GM12878 (cell line): ENCODE results near the gene DNAH3. TPM values are rescaled to one million over a fixed set of nuclear protein-coding genes. Genes with fewer than 3 reads are reported as not detected.

Experiments
- ATAC-seq: fragments of 200-7000 bp; cut with Tn5 transposase; 3 replicates; pipeline ENCODE4 v1.9.1; 2020; ENCODE audit warnings: mild to moderate bottlenecking, moderate library complexity
- BruUV-seq: library from RNA; stranded (reverse); fragments of 400-500 nt; replicated peaks from 2 replicates; lab custom pipeline; 2021; lab: Mats Ljungman, UMichigan
- CTCF ChIA-PET: fragments of 300-600 bp; sonication (Branson Sonifier 250); formaldehyde crosslinking; extraction: SDS; loops from one replicate; lab custom pipeline; 2021; ENCODE audit warnings: inconsistent platforms; lab: Yijun Ruan, JAX
- POLR2A ChIA-PET: fragments of 350-600 bp; formaldehyde crosslinking; extraction: SDS; loops from one replicate; lab custom pipeline; 2021; ENCODE audit warnings: inconsistent platforms; lab: Charles Lee
- RAD21 ChIA-PET: fragments of 300-600 bp; sonication (Branson Sonifier 250); formaldehyde crosslinking; loops from one replicate; lab custom pipeline; 2023; ENCODE audit warnings: antibody characterized with exemption; ENCODE audit not compliant: unreplicated experiment; lab: Charles Lee
- SMC1A ChIA-PET: fragments of 300-600 bp; sonication (Branson Sonifier 250); formaldehyde crosslinking; loops from one replicate; lab custom pipeline; 2023; ENCODE audit not compliant: unreplicated experiment, uncharacterized antibody; lab: Charles Lee
- DNase-seq: peaks from one replicate; pipeline ENCODE4 v3.0.0-alpha.2; 2011; ENCODE audit warnings: low read depth, low spot score
- FAIRE-seq: peaks from 3 replicates; lab custom pipeline; 2011; peaks lifted over from hg19 to GRCh38; lab: Jason Lieb, UNC
- H2AFZ ChIP-seq: 2 replicates; pipeline ENCODE4 v1.6.0; 2011; ENCODE audit warnings: low read depth, low read length, control low read depth; ENCODE audit not compliant: control insufficient read depth
- H3K27ac ChIP-seq: 2 replicates; pipeline ENCODE4 v1.5.1; 2011; ENCODE audit warnings: control low read depth; ENCODE audit not compliant: control insufficient read depth, insufficient read depth
- H3K27me3 ChIP-seq, 2 experiments: replicated peaks in 1 of 2; 2 replicates each; pipeline versions ENCODE4 v1.6.0 to v1.6.1; 2011; ENCODE audit warnings: low read length in 1 of 2; ENCODE audit not compliant: control insufficient read depth in 2 of 2, insufficient read depth in 2 of 2
- H3K36me3 ChIP-seq, 2 experiments: 2 replicates each; pipeline ENCODE4 v1.5.1; 2011; ENCODE audit warnings: low read length in 1 of 2; ENCODE audit not compliant: control insufficient read depth in 2 of 2, insufficient read depth in 2 of 2
- H3K4me1 ChIP-seq: 2 replicates; pipeline ENCODE4 v1.6.1; 2011; ENCODE audit warnings: mild to moderate bottlenecking, low read length, moderate library complexity, mixed read lengths; ENCODE audit not compliant: control insufficient read depth, insufficient read depth
- H3K4me2 ChIP-seq: 2 replicates; pipeline ENCODE4 v1.6.0; 2011; ENCODE audit warnings: control low read depth; ENCODE audit not compliant: control insufficient read depth, insufficient read depth
- H3K4me3 ChIP-seq: fragments of 200-600 bp; sonication (generic); 2 replicates; pipeline ENCODE4 v1.5.1; 2016
- H3K79me2 ChIP-seq: 2 replicates; pipeline ENCODE4 v1.6.0; 2011; ENCODE audit warnings: low read length; ENCODE audit not compliant: control insufficient read depth, insufficient read depth
- H3K9ac ChIP-seq: 2 replicates; pipeline ENCODE4 v1.8.0; 2011; ENCODE audit warnings: low read length, control low read depth, mixed read lengths; ENCODE audit not compliant: control insufficient read depth, insufficient read depth
- H3K9me3 ChIP-seq: replicated peaks from 3 replicates; pipeline ENCODE4 v1.5.1; 2011; ENCODE audit warnings: mild to moderate bottlenecking, low read length; ENCODE audit not compliant: control insufficient read depth, insufficient read depth
- H4K20me1 ChIP-seq: 2 replicates; pipeline ENCODE4 v1.6.0; 2011; ENCODE audit not compliant: control insufficient read depth, insufficient read depth
- BACH1 ChIP-seq: fragments of 450-650 bp; IDR thresholded peaks from 2 replicates; pipeline ENCODE4 v1.6.1; 2017; ENCODE audit warnings: mild to moderate bottlenecking, borderline replicate concordance
- BCL11A ChIP-seq: IDR thresholded peaks from 2 replicates; pipeline ENCODE4 v1.6.1; 2011; ENCODE audit warnings: low read depth, low read length
- CHD1 ChIP-seq: IDR thresholded peaks from 2 replicates; pipeline ENCODE4 v1.6.1; 2012; ENCODE audit warnings: low read depth, low read length, improper control_type of control experiment
- DPF2 ChIP-seq: fragments of 450-650 bp; IDR thresholded peaks from 2 replicates; pipeline ENCODE4 v1.6.1; 2017; ENCODE audit warnings: mild to moderate bottlenecking
- FOS ChIP-seq: IDR thresholded peaks from 3 replicates; pipeline ENCODE4 v1.6.1; 2011; ENCODE audit warnings: borderline replicate concordance; ENCODE audit not compliant: insufficient read length; ENCODE audit errors: extremely low read depth
- GATAD2B ChIP-seq: fragments of 450-650 bp; conservative IDR thresholded peaks from 2 replicates; pipeline ENCODE4 v1.6.1; 2017; ENCODE audit warnings: low read depth, mild to moderate bottlenecking, moderate library complexity
- NBN ChIP-seq: fragments of 450-650 bp; IDR thresholded peaks from 2 replicates; pipeline ENCODE4 v1.6.1; 2016
- NFIC ChIP-seq: IDR thresholded peaks from 2 replicates; pipeline ENCODE4 v1.6.1; 2012; ENCODE audit warnings: low read depth, mild to moderate bottlenecking, inconsistent platforms, low read length, moderate library complexity
- NFYA ChIP-seq: IDR thresholded peaks from 2 replicates; pipeline ENCODE4 v1.6.1; 2011; ENCODE audit warnings: low read depth, mild to moderate bottlenecking, low read length, improper control_type of control experiment, borderline replicate concordance
- NFYB ChIP-seq: IDR thresholded peaks from 2 replicates; pipeline ENCODE4 v1.6.1; 2011; ENCODE audit warnings: low read depth, mild to moderate bottlenecking, low read length, improper control_type of control experiment, moderate library complexity; ENCODE audit not compliant: insufficient read depth
- PAX5 ChIP-seq: IDR thresholded peaks from 2 replicates; pipeline ENCODE4 v1.6.1; 2011; ENCODE audit warnings: low read depth, low read length, borderline replicate concordance
- RAD21 ChIP-seq: IDR thresholded peaks from 2 replicates; pipeline ENCODE4 v1.6.1; 2011; ENCODE audit warnings: mild to moderate bottlenecking, low read depth, low read length, moderate library complexity; ENCODE audit not compliant: insufficient read depth
- RBBP5 ChIP-seq: fragments of 200-600 bp; sonication (generic); conservative IDR thresholded peaks from 2 replicates; pipeline ENCODE4 v1.6.1; 2016
- STAT3 ChIP-seq: IDR thresholded peaks from 2 replicates; pipeline ENCODE4 v1.6.1; 2011; ENCODE audit warnings: low read depth, low read length, improper control_type of control experiment
- TCF7 ChIP-seq: IDR thresholded peaks from 2 replicates; pipeline ENCODE4 v1.6.1; 2014; ENCODE audit warnings: antibody characterized with exemption, borderline replicate concordance
- ZBED1 ChIP-seq: IDR thresholded peaks from 2 replicates; pipeline ENCODE4 v1.6.1; 2016; ENCODE audit warnings: borderline replicate concordance
- ZNF274 ChIP-seq: IDR thresholded peaks from one replicate; pipeline ENCODE4 v1.8.0; 2011; ENCODE audit not compliant: insufficient read length, insufficient read depth
- ZNF622 ChIP-seq: fragments of 450-650 bp; IDR thresholded peaks from 2 replicates; pipeline ENCODE4 v1.6.1; 2017; ENCODE audit warnings: mild to moderate bottlenecking, inconsistent platforms
- WGBS: methylation state at CpG from one replicate; pipeline ENCODE4 v1.1.6; 2016; ENCODE audit warnings: low lambda C conversion rate; ENCODE audit not compliant: insufficient replicate concordance, insufficient coverage; ENCODE audit errors: missing lambda C conversion rate; 5-methylcytosine and 5-hydroxymethylcytosine counted together
- in situ Hi-C: fragments of 300-500 bp; cut with MboI; formaldehyde crosslinking; loops from 9 replicates; pipeline ENCODE4 v1.14.3; 2018; ENCODE audit warnings: mixed read lengths
- intact Hi-C: fragments of 100-400 bp; cut with micrococcal nuclease; formaldehyde crosslinking; loops from one replicate; pipeline ENCODE4 v1.14.2; 2022; ENCODE audit not compliant: unreplicated experiment
- polyA plus RNA-seq, 11 experiments: library from polyadenylated mRNA; depleted of rRNA in 4 of 11; unstranded in 6 of 11; stranded (reverse) in 5 of 11; fragments of >200 nt; fragmentation: Nextera tagmentation in 4 of 11; fragmentation: Illumina TruSeq in 1 of 11; extraction: Ambion mirVana in 4 of 11; extraction: Trizol in 1 of 11; gene quantifications; 1 replicate in 1 of 11; 2 replicates in 10 of 11; pipeline versions ENCODE4 v1.2.1 to v1.2.3, GENCODE V29; 2011 to 2016; ENCODE audit warnings: inconsistent platforms in 2 of 11, missing spikeins in 2 of 11, low read depth in 1 of 11
- total RNA-seq, 4 experiments: library from RNA; depleted of rRNA in 3 of 4; stranded (reverse); fragments of >200 nt in 3 of 4; fragmentation: Illumina TruSeq in 1 of 4; extraction: Trizol in 1 of 4; gene quantifications; 2 replicates each; pipeline versions ENCODE4 v1.2.1 to v1.2.3, GENCODE V29; 2013 to 2021
- TF ChIP-seq, protein P1 (sequence below): IDR thresholded peaks from 2 replicates; pipeline ENCODE4 v1.6.1; 2012; ENCODE audit warnings: low read length, inconsistent platforms

Gene DNAH3
- total and polyA plus RNA-seq, 10 of the 15 experiments (the other 5 are each of a cell fraction or from before 2014, with no cell fraction given) = under 0.01 to 0.04 (median 0.04) TPM; not detected in 5

DNA sequence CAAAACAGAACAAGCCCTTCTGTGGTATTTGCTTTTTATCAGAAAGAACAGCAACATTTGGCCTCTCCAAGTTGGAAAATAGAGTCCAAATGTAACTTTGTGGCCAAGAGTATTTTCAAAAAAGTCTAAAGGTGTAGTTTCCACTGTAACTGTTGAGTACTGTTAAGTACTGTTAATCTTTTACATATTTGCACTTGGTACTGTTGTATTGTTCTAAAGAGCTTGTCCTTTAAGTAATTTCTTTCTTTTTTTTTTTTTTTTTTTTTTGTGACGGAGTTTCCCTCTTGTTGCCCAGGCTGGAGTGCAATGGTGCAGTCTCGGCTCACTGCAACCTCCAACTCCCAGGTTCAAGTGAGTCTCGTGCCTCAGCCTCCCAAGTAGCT is 29.3 kb upstream of the DNAH3 start (continued):
- no peak for TF ChIP-seq BACH1
- no peak for TF ChIP-seq CHD1
- no peak for TF ChIP-seq RBBP5

DNA sequence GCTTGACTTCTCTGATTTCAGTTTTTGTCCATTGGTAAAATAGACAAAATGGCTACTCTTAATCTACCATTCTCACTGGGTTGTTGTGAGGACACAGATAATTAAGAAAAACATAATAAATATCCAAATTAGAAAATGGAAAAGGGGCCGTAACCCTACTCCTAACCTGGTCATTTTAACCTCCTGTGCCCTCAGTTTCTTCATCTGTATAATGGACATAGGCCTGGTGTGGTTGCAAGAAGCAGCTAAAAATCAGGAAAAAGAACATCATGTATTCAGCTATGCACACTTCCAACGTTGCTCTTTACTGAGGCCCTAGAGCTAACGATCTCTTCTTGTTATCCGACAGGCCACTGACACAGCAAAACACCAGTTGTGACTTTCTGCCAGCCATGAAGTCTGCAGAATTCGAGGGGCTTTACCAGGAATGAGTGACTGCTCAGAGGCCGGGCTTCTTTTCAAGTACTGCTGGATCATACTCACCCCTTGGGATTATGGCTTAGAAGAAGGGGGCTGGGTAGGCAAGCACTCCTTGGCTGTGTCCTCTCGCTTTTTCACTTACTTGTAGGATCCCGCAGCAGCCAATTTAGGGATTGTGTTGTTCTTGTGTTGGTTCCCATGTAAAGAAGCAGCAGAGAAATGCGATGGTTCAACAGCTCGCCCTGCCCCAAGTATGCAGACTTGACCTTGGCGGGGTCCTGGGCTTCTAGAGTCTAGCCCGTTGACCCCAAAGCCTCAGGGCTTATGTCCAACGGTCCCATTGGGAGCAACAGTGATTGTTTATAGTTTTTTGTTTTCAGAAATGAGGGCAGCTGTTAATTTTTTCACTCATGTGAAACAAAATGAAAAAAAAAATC is 28.7 kb upstream of the DNAH3 start:
- intact Hi-C loops = no loop called here
- CTCF ChIA-PET = interaction anchor here (1.0 kb wide), 1 partner anchor 17 kb away, joined by 5 read pairs; no protein-coding TSS in a partner anchor
- 89% methylated on average over 13 of the region's 13 CpGs for WGBS

More for the DNA sequence above, 28.7 kb upstream of the DNAH3 start:
- ChIA-PET RAD21 (interaction anchor here (0.5 kb wide), 1 partner anchor 125 kb away, joined by 4 read pairs; no protein-coding TSS in a partner anchor), SMC1A (interaction anchor here (3.7 kb wide), 1 partner anchor 19 kb away, joined by 24 read pairs; the partner anchor contains the start of gene LDAF1)
- Histone ChIP-seq H3K36me3 (peaks cover 8 to 15% of the 10 kb centered on the region in 2 experiments; a peak in 3 of 4 replicates), H3K4me3 (no peak overlapping the region), H3K4me1 (no peaks in the 10 kb centered on the region), H3K9ac (no peak overlapping the region), H3K9me3 (peaks cover 2% of the 10 kb centered on the region; the same call in 1 of the 3 replicates)
- in situ Hi-C loops = no loop called here
- DNase-seq (no peak), ATAC-seq (no peak)
- no TSS peak for BruUV-seq
- TF ChIP-seq NBN (no peak), DPF2 (no peak), TCF7 (no peak), PAX5 (no peak), RBBP5 (no peak), NFYB (no peak), FOS (no peak), GATAD2B (no peak), RAD21 (no peak), NFIC (no peak), CHD1 (no peak), NFYA (no peak), ZNF622 (no peak), BCL11A (no peak), ZBED1 (no peak), STAT3 (no peak), ZNF274 (no peak)
- TF ChIP-seq, protein P1, sequence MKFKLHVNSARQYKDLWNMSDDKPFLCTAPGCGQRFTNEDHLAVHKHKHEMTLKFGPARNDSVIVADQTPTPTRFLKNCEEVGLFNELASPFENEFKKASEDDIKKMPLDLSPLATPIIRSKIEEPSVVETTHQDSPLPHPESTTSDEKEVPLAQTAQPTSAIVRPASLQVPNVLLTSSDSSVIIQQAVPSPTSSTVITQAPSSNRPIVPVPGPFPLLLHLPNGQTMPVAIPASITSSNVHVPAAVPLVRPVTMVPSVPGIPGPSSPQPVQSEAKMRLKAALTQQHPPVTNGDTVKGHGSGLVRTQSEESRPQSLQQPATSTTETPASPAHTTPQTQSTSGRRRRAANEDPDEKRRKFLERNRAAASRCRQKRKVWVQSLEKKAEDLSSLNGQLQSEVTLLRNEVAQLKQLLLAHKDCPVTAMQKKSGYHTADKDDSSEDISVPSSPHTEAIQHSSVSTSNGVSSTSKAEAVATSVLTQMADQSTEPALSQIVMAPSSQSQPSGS = no peak
- TF ChIP-seq, all 136 proteins: peak for 0
- H4K20me1 ChIP-seq = no peaks in the 10 kb centered on the region
- H3K27me3 ChIP-seq = no peaks in the 10 kb centered on the region
- H3K79me2 ChIP-seq = no peaks in the 10 kb centered on the region
- no peak overlapping the region for H2AFZ ChIP-seq
- H3K4me2 ChIP-seq = no peak overlapping the region
- H3K27ac ChIP-seq = no peak overlapping the region
- POLR2A ChIA-PET = interaction anchor here (0.6 kb wide), 1 partner anchor 115 kb away, joined by 4 read pairs; no protein-coding TSS in a partner anchor
- no peak for FAIRE-seq
